ENCODE results near the gene GRAP.
"Not testable (repeated sequence)": the region's sequence is repeated elsewhere in the genome, so short reads cannot be mapped to it uniquely, and the experiment has no call there.

GRCh38 chr17:19042369-19042768, 4.4 kb downstream of the GRAP start:
- TF ChIP-seq EZH2phosphoT487 (IDR thresholded peaks at IDR 0.05; ENCODE audit: borderline replicate concordance, low read length); EZH2 (IDR thresholded peaks at IDR 0.05; ENCODE audit: low read length, unreplicated experiment): not testable (repeated sequence)
- TF ChIP-seq, protein P1, sequence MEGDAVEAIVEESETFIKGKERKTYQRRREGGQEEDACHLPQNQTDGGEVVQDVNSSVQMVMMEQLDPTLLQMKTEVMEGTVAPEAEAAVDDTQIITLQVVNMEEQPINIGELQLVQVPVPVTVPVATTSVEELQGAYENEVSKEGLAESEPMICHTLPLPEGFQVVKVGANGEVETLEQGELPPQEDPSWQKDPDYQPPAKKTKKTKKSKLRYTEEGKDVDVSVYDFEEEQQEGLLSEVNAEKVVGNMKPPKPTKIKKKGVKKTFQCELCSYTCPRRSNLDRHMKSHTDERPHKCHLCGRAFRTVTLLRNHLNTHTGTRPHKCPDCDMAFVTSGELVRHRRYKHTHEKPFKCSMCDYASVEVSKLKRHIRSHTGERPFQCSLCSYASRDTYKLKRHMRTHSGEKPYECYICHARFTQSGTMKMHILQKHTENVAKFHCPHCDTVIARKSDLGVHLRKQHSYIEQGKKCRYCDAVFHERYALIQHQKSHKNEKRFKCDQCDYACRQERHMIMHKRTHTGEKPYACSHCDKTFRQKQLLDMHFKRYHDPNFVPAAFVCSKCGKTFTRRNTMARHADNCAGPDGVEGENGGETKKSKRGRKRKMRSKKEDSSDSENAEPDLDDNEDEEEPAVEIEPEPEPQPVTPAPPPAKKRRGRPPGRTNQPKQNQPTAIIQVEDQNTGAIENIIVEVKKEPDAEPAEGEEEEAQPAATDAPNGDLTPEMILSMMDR (conservative IDR thresholded peaks at IDR 0.05; ENCODE audit: low read depth, low read length) = not testable (repeated sequence)
